Stimulated activated CD8-positive, alpha-beta memory T cell treated with anti-CD3 and anti-CD28 coated beads, Interleukin-4, amount 100 ng/mL, for 1 hour (primary cell): ENCODE results near the gene MEGF6.

Experiments
- DNase-seq, 2 donors: peaks; one replicate each; pipeline ENCODE4 v3.0.0-alpha.2; 2020; ENCODE audit warnings: low read depth in 2 of 2, low spot score in 1 of 2

Gene MEGF6

DNA sequence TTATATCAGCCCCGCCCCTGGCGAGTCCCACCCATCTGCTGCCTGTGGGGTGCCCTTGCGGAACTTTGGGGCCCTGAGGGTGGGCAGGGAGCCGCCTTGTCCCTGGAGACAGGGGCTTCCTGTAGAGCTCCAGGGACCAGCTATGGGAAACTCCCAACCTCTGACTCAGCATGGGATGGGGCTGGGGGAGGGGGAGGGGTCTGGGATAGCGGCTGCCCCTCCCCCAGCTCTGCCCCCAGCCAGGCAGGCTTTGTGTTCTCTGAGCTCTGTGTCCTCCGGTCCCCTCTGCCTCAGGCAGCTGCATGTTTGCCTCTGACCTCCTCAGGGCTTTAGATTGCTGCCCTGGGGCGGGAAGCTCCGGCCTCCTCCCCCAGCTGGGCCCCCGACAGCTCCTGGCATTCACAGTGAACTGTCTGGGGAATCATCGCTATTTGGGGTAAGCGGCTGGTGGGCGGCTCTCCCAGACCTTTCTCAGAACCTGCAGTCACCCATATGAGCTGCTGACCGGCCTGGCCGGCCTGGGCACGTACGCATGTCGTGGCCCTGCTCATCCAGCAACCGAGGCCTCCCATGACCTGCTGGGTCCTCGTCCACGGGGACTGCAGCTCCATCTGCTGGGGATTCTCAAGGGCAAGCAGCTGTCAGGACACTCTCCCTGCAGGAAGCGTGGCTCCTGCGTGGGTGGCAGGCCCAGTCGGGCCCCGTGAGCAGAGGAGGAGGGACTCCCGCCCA lies 139.8 kb downstream of the MEGF6 start:
- DNase-seq: no peak

DNA sequence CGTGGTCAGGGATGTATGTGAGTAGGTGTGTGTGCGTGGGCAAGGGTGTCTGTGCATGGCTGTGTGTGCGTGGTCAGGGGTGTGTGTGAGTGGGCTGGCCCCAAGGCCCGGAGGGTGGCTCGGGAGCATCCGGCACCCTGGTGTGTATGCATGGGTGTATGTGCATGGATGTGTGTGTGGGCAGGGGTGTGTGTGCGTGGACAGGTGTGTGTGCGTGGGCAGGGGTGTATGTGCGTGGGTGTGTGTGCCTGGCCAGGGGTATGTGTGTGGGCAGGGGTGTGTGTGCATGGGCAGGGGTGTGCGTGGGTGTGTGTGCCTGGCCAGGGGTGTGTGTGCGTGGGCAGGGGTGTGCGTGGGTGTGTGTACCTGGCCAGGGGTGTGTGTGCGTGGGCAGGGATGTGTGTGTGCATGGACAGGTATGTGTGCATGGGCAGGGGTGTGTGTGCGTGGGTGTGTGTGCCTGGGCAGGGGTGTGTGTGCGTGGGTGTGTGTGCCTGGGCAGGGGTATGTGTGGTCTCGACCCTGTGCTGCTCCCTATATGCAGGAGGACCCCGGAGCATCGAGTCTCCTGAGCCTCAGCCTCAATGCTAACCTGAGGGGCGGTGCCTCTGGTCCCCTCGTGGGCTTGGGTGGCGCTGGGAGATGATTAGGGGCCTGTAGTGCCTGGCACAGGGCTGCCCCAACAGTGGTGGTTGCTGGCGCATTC lies 140.5 kb downstream of the MEGF6 start:
- no peak for DNase-seq

DNA sequence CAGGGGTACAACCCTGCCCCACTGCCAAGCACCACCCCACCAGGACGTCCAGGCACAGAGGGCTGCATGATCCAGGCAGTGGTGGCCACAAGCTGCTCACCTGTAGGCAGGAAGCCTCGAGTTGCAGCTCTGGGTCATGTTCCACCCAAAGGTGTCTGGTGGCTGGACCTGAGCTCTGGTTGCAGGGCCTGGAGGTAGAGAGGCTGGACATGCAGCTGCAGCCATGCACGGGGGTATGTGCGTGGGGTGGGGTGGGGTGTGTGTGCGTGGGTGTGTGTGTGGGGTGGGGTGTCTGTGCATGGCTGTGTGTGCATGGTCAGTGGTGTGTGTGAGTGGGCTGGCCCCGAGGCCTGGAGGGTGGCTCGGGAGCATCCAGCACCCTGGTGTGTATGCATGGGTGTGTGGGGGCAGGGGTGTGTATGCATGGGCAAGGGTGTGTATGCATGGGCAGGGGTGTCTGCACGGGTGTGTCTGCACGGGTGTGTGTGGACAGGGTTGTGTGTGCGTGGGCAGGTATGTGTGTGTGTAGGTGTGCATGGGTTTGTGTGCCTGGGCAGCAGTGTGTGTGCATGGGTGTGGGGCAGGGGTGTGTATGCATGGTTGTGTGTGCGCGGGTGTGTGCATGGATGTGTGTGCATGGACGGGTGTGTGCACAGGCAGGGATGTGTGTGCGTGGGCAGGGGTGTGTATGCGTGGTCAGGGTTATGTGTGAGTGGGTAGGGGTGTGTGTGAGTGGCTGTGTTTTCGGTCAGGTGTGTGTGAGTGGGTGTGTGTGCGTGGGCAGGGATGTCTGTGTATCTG lies 141.3 kb downstream of the MEGF6 start:
- no peak for DNase-seq

DNA sequence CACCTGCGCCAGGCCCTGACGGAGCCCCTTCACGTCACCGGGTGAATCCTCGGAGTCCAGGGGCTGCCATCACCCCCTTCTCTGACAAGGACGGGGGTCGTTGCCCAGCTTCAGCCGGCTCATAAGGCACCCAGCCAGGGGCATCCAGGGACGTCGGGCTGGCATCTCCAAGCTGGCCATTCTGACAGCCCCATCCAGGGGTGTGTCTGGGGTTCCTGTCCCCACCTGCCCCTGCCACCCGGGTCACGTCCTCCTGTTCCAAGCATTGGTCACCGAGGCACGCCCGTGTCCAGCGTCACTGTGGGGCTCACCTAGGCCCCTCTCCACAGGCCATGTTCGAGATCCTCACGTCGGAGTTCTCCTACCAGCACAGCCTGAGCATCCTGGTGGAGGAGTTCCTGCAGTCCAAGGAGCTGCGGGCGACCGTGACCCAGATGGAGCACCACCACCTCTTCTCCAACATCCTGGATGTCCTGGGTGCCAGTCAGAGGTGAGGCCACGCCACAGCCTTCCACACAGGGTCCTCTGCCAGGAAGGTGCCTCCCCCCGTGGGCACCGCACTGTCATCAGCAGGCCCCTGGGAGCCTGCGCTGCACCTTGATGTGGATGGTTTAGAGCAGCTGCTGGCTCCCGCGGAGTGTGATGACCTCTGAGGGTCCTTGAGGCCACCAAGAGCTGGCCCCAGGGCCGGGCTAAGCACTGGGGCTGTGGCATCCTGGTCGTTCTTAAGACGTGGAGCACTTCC lies 142.0 kb downstream of the MEGF6 start:
- no peak for DNase-seq

DNA sequence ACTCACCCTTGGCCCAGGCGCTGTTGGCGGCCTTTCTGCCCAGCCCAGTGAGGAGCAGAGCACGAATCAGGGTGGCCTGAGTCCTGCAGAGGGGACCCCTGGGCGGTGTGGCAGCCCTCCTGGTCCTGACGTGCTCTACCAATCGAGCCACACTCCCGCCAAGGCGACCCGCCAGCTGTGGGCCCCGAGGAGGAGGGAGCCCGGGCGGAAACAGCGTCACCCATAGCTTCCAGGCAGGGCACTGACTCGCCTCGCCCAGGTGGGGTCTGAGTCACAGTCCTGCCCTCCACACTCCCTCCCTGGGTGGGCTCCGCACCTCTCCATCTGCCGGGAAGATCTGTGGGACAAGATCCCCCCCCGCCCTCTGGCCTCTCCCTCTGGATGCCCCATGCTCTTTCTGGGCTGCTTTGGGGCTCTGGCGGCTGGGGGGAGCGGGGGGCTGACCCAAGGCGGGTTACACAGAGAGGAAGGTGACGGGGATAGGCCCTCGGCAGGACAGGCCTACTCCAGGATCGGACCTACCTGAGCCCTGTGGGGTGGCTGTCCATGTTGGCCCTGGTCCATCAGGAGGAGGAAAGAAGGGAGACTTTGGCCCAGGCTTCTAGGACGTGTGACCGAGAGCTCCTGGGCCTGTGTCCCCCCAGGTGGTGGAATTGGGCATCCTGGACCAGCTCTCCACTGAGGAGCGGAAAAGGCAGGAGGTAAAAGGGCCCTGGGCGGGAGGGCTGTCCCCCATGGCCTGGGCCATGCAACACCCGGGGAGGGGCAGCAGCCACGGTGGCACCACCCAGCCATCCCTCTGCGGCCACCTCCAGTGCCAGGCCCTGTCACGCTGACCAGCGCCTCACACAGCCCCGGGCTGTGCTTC lies 142.8 kb downstream of the MEGF6 start:
- no peak for DNase-seq

DNA sequence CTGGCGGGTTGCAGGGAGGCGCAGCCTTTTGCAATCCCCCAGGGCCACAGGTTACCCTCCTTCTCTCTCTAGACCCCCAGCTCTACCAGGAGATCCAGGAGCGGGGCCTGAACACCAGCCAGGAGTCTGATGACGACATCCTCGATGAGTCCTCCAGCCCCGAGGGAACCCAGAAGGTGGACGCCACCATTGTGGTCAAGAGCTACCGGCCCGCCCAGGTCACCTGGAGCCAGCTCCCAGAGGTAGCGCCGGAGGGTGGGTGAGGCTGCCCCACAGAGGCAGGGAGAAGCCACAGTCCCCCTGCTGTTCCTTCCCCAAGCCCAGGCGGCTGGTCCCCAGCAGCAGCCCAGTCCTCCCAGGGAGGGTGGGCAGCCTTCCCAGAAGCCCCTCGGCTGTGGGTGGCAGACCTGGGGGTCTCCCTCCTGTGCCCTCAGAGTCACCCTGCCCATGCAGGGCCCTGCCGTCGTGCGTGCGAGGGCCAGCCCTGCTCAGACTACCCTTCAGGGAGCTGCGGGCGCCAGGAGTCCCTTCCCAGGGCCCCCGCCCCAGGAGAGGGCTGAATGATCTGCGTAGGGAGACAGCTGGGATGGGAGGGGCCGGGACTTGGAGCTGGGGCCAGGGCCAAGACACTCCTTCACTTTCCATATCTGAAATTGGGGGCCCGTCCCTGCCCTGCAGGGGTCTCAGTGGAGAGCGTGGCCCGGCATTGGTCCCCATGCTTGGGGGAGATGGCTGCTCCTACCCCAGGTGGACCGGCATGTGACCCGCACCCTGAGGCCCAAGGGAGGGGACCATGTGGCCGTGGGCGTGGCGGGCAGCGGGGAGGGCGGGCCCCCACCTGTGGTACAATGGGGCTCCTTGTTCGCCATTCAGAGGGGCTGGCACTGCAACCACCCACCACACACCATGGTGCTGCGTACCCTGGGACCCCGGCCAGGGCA lies 143.9 kb downstream of the MEGF6 start:
- DNase-seq: no peak

DNA sequence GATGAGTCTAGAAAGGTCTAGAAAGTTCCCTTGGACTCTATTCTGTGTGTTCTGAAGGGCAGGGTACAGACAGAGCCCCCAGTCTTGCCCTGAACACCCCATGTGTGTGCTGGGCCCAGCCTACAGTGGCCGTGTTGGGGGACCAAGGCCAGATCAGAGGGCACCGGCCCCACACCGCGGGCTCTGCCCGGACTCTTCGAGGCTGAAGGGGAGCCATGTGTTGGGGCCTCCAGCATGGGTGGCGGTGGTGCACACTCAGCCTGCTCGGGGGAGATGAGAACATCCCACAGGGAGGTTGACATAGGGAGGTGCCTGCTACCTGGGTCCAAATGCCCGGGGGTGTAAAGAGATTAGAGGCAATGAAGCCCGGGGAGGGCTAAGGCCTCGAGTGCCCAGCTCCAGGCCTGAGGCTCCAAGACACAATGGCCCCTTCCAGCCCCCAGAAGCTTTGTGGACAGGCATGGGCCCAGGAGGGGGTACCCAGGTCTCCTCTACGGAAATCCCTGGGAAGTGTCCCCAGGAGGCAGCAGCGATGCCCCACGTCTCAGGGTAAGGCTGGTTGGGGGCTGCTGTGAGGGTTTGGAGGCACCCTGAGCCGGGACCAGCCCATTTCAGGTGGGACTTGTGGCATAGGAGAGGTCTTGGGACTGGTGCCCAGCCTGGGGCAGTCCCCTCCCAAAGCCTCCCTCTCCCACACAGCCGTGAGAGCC lies 144.8 kb downstream of the MEGF6 start:
- no peak for DNase-seq

DNA sequence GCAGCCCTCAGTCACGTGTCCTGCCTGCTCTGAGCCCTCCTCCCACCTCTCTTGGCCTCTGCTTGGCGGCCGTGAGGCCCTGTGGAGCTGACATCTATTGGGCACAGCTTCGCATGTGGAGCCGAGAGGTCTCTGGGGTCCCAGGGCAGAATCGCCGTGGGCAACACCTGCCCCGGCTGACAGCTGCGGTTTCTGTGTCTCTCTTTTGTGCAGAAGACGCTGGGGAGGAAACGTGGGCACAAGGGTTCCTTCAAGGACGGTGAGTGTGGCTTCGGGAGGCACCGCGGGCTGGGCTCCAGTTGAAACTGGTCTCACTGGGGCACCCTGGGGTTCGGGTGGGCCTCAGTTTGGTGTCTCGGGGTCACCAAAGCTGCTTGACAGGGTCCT lies 145.4 kb downstream of the MEGF6 start:
- DNase-seq: no peak

DNA sequence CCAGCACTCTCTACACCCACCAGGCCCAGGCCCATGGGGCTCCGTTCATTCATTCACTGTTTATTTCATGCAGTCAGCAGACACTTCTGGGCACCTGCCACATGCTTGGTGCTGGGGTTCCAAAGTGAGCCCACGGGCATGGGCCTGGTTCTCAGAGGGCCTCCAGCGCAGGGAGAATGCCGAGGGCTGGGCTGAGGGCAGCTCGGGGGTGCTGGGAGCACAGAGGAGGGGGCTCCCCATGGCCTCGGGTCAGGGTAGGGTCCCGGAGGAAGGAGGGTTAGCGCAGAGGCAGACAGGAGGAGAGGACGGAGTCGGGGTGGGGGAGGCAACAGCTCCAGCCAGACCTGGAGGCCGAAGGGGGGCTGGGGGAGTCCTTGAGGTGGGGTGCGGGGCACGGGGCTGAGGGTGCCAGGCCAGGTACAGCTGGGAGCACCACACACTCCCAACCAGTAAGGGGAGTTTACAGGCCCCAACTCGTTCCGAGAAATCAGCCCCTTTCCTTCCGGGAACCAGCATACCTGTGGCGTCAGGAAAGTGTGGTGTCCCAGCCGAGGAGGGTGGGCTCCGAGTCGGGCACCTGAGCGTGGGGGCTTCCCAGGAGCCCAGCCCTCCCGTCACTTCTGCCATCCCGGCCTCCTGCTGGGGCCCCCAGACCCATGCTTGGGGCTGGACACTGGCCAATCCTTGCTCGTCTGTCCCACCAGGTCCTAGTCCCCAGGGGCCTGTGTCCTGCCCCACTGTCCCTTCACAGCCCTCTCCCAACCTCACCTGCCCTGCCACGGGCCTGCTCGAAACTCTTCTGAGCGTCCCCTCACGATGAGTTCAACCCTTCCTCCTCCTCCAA lies 146.0 kb downstream of the MEGF6 start:
- DNase-seq: no peak

DNA sequence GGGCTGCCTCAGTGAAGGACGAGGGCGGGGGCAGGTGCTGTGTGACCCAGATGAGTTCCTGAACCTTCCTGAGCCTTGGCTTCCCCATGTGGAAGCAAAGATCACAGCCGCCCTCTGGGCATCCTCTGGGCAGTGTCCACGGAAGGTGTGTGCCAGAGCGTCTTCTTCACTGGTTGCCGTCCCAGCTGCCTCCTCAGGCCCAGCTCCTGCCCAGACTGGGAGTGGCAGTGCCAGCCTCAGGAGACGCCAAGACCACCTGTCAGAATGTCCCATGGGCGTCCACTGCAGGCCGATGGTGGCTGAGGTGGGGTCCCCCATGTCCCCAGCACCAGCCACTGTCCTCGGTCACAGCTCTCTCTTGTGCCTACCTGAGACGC lies 146.7 kb downstream of the MEGF6 start:
- no peak for DNase-seq

DNA sequence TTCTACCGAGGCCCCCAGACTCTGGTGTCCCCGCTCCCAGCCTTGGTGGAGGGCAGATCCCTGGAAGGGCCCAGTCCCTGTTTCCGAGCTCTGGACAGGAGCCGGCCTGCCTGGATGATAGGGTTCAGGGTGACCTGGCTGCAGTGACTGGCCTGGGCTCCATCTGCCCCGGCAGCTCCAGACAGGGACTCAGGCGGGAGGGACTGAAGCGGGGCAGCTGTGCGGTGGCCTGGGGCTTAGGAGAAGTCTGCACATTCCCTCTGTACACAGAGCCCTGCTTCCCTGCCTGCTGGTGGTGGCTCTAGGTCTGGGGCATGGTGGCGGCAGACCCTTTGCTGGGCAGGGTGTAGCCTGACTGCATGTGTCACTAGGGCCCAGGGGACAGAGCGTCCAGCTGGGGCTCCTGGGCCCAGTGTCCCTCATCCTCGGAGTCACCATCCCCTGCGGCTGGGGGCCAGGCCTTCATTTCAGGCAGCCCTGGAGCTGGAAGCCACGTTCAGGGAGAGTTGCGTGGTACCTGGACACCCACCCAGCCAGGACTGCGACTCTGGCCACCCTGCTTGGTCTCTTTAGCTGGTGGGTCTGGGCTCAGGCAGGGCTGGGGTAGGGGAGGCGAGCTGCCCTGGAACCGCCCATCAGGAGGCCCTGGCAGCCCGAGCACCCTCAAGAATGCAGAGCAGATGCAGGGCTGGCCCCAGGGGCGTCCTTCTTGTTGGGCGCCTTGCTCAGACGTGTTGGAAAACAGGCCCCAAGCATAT lies 147.2 kb downstream of the MEGF6 start:
- DNase-seq: no peak

DNA sequence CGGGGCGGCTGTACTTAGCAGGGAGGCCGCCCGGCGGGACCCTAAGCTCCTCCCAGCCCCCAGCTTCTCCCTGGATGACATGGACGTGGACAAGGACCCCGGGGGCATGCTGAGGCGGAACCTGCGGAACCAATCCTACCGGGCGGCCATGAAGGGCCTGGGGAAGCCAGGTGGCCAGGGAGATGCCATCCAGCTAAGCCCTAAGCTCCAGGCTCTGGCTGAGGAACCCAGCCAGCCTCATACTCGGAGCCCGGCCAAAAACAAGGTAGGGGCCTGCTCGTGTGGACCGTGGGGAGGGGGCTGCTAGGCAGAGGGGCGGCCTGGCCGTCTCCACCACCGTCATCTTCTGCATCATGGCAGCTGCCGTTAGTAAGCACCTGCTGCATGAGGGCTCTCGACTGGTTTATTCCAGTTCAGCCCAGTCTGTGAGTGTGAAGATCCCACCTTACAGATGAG lies 147.9 kb downstream of the MEGF6 start:
- no peak for DNase-seq

DNA sequence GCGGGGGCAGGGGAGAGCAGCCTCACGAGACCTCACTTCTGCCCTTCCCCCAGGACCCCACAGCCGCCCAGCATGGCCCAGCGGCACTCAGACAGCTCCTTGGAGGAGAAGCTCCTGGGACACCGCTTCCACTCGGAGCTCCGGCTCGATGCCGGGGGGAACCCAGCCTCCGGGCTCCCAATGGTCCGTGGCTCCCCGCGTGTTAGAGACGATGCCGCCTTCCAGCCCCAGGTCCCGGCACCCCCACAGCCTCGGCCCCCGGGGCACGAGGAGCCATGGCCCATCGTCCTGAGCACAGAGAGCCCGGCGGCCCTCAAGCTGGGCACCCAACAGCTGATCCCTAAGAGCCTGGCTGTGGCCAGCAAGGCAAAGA lies 148.3 kb downstream of the MEGF6 start:
- DNase-seq: no peak

DNA sequence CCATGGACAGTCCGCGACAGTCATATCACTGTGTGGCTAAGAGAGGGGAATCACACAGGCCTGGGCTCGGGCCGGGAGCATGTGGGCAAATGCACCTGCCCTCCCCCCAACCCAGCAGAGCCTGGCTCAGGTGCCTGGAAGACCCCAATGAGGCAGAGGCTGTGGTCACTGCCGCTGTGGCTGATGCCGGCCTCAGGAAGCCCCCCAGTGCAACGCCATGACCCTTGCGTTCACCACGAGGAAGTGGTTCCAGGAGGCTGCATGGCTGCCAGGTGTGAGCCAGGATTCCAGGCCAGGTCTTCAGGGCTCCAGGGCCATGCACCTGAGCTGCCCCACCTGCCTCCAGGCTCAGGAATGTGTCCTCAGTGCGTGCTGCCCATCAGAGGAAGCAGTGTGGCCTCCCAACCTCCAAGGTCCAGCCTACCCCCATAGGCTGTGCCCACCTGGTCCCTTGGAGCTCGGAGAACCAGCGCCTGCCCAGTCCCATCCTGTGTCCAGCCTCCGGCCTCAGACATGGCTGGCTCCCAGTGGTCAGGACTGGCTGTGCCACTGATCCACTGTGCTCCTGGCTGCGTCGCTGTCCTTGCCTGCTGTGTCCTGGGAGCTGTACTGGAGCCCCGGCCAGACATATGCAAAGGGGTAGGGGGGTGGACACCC lies 148.8 kb downstream of the MEGF6 start:
- no peak for DNase-seq

DNA sequence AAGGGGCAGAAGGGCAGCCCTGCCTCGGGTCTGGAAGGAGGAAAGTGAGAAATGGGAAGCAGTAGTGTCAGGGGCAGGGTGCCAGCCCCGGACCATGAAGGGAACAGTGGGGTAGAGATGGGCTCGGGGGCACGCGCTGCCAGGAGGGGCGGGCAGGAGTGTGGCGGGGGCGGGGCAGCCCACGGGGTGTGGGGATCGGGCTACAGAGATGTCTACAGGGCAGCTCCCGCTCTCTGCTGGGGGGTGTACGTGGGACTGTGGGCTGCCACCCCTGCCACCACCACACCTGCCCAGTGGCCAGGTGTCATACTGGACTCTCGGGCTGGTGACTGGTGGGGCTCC lies 149.4 kb downstream of the MEGF6 start:
- DNase-seq: no peak

DNA sequence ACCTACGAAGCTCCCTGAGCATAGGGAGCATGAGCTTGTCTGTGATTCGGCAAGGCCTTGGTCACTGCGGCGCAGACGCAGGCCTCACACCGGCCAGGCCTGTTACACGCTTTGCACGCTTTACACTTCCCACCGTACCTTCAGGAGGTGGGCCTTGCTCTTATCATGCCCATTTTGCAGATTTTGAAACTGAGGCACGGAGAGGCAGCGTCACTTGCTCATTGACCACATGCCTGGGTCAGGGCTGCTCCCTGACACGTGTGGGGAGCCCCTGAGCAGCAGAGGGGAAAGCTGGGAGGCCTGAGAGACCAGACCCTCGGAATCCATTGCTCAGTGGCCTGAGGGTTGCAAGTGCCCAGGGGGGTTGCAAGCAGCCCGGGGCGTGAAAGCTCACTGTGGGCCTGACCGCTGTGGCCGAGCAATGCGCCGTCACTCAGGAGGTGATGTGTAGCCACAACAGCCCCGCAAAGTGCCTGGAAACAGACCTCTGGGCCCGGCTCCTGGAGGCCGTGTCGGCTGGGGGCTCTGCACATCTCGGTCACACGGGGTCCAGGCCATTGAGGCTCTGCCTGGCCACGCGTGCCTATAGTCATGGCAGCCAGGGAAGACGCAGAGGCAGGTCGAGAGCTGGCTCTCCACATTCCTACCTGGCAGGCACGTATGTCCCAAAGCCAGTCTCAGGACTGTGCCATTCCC lies 149.9 kb downstream of the MEGF6 start:
- DNase-seq: no peak
